Breast epithelium (tissue), 4 donors: ENCODE results near the gene SLC4A11. TPM values are rescaled to one million over a fixed set of nuclear protein-coding genes. Genes with fewer than 3 reads are reported as not detected.

Experiments
- DNase-seq, 2 donors: peaks; one replicate each; pipeline ENCODE4 v3.0.0-alpha.2; 2019; ENCODE audit warnings: low spot score in 2 of 2
- H3K27ac ChIP-seq, 2 donors: fragments of 200-600 bp; sonication (generic) in 1 of 2; one replicate each; pipeline ENCODE4 v1.5.1; 2016 to 2019; ENCODE audit warnings: mild to moderate bottlenecking in 1 of 2
- H3K27me3 ChIP-seq, 2 donors: fragments of 200-600 bp; sonication (generic) in 1 of 2; one replicate each; pipeline versions ENCODE4 v1.5.1 to v1.6.0; 2017 to 2019; ENCODE audit warnings: control low read depth in 1 of 2, mild to moderate bottlenecking in 1 of 2
- H3K36me3 ChIP-seq: fragments of 200-600 bp; one replicate; pipeline ENCODE4 v1.5.1; 2019
- H3K4me1 ChIP-seq, 2 donors: fragments of 200-600 bp; sonication (generic); one replicate each; pipeline ENCODE4 v1.5.1; 2016 to 2019; ENCODE audit warnings: control low read depth in 1 of 2
- H3K4me3 ChIP-seq, 3 donors: fragments of 200-600 bp; sonication (generic); 1 replicate in 2 of 3; 2 replicates in 1 of 3; pipeline ENCODE4 v1.5.1; 2016 to 2019; ENCODE audit warnings: mild to moderate bottlenecking in 3 of 3, moderate library complexity in 2 of 3
- H3K9me3 ChIP-seq, 2 donors: fragments of 200-600 bp; sonication (generic) in 1 of 2; one replicate each; pipeline ENCODE4 v1.5.1; 2016 to 2019; ENCODE audit warnings: control low read depth in 1 of 2
- POLR2A ChIP-seq: fragments of 450-650 bp; IDR thresholded peaks from one replicate; pipeline ENCODE4 v1.6.1; 2016; ENCODE audit warnings: antibody characterized with exemption, mild to moderate bottlenecking, moderate library complexity
- POLR2AphosphoS5 ChIP-seq, 3 donors: sonication (generic); formaldehyde crosslinking; IDR thresholded peaks; one replicate each; pipeline ENCODE4 v1.6.1; 2017; ENCODE audit warnings: antibody characterized with exemption in 3 of 3
- intact Hi-C: fragments of 100-400 bp; cut with DNase I; formaldehyde crosslinking; loops from one replicate; pipeline ENCODE4 v1.15.1; 2023; ENCODE audit warnings: low total_unique reads
- total RNA-seq, 3 donors: library from RNA; depleted of rRNA; stranded (reverse); fragments of >200 nt; gene quantifications; one replicate each; pipeline ENCODE4 v1.1.0, GENCODE V29; 2016
- TF ChIP-seq, protein P1 (sequence below), 3 donors: fragments of 450-650 bp; IDR thresholded peaks; one replicate each; pipeline ENCODE4 v1.5.1; 2016 to 2017; ENCODE audit warnings: antibody characterized with exemption in 3 of 3, mild to moderate bottlenecking in 3 of 3, moderate library complexity in 3 of 3

The SLC4A11 gene
- total RNA-seq, 3 donors from 2014 or later, result 0.48 to 4.9 (median 3.1) TPM

DNA sequence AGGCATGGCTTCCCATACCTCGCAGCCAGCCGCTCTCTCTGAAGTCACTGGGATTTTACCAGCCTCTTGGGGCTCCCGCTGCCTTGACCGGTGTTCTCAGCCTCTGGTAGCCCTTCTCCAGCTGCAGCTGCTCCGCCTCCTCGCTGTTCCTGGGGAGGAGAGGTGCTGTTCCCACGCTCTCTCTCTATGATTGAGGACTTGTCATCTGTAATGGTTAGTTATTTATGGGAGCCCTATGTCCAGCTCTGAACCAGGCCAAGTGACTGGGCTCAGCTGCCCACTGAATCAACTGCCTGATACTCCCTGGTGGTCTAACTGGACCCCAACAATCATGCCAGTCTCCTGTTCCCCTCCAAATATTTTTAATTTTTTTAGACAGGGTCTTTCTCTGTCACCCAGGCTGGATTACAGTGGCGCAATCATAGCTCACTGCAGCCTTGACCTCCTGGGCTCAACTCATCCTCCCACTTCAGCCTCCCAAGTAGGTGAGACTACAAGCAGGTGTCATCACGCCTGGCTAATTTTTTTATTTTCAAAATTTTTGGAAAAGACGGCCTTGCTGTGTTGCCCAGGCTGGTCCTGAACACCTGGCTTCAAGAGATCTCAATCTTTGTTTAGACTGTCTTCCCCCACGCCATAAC is 4.8 kb upstream of the SLC4A11 start:
- H3K9me3 ChIP-seq, result no peaks in the 10 kb centered on the region
- TF ChIP-seq, protein P1, sequence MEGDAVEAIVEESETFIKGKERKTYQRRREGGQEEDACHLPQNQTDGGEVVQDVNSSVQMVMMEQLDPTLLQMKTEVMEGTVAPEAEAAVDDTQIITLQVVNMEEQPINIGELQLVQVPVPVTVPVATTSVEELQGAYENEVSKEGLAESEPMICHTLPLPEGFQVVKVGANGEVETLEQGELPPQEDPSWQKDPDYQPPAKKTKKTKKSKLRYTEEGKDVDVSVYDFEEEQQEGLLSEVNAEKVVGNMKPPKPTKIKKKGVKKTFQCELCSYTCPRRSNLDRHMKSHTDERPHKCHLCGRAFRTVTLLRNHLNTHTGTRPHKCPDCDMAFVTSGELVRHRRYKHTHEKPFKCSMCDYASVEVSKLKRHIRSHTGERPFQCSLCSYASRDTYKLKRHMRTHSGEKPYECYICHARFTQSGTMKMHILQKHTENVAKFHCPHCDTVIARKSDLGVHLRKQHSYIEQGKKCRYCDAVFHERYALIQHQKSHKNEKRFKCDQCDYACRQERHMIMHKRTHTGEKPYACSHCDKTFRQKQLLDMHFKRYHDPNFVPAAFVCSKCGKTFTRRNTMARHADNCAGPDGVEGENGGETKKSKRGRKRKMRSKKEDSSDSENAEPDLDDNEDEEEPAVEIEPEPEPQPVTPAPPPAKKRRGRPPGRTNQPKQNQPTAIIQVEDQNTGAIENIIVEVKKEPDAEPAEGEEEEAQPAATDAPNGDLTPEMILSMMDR (IDR thresholded peaks at IDR 0.05), result no peak
- TF ChIP-seq POLR2A, result no peak
- TF ChIP-seq POLR2AphosphoS5 (IDR thresholded peaks at IDR 0.05), result no peak
- intact Hi-C loops, result no loop called here
- H3K4me3 ChIP-seq, result no peak overlapping the region
- DNase-seq, result no peak
- H3K27ac ChIP-seq, result no peak overlapping the region
- H3K36me3 ChIP-seq, result no peaks in the 10 kb centered on the region
- no peaks in the 10 kb centered on the region for H3K4me1 ChIP-seq
- H3K27me3 ChIP-seq, result no peaks in the 10 kb centered on the region

DNA sequence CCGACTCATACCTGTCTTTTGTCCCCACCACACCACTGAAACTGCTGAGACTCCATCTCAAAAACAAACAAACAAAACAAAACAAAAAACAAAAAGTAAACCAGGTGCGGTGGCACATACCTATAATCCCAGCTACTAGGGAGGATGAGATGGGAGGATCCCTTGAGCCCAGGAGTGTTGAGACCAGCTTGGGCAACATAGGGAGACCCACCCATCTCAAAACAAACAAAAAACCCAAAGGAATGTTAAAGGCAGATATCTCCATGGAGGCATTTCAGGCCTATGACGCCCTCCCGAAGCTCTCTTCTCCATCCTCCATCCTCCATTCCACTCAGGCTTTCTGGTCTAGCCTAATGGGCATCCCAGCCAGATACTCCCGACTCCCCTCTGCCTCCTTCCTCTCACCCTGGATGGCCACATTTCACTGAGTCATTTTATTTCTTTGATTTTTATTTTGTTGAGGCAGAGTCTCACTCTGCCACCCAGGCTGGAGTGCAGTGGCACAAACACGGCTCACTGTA is 3.2 kb upstream of the SLC4A11 start:
- intact Hi-C loops, result no loop called here
- TF ChIP-seq, protein P1 (IDR thresholded peaks at IDR 0.05), result no peak
- H3K27me3 ChIP-seq, result peaks cover 4 to 10% of the 10 kb centered on the region in 2 donors

DNA sequence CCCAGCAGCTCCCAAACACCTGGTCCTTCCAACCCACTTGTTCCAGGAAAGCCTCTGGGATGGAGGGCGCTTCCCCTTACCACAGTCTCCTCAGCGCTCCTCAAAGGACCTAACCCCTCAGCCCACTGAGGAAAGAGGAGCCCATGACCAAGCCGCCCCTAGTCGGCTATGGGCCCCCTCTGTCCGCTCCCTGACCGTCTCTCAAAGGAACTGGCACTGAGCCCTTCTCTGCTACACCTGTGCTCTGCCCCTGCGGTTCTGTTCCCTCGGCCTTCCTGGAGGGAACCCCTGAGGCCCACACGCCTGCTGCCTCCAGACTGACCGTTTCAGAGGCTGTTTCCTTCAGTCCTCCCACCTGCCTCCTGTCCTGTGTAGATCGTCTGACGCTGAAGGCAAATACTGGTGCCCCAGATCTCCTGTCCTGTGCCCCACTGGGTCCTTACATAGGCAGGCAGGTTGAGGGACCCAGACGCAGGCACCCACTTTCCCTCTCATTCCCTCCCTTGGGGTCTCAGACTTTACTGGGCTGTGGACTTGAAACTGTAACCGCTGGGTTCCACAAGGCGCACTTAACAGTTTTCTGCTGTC is 1.9 kb upstream of the SLC4A11 start:
- Histone ChIP-seq H3K27ac (no peak overlapping the region), H3K4me3 (peak overlapping the region in 2 of 3 donors; percentile 81 to 96), H3K9me3 (no peaks in the 10 kb centered on the region), H3K36me3 (no peaks in the 10 kb centered on the region), H3K27me3 (peaks cover 4 to 10% of the 10 kb centered on the region in 2 donors), H3K4me1 (peaks cover 0 to 4% of the 10 kb centered on the region in 2 donors)
- TF ChIP-seq POLR2A (no peak), POLR2AphosphoS5 (IDR thresholded peaks at IDR 0.05) (no peak)
- TF ChIP-seq, protein P1 (IDR thresholded peaks at IDR 0.05), result no peak
- intact Hi-C loops, result loop anchor here (1.0 kb wide), 1 partner anchor 15 kb away; no protein-coding TSS in a partner anchor
- DNase-seq, result no peak

More for the DNA sequence above, 3.2 kb upstream of the SLC4A11 start:
- Histone ChIP-seq H3K36me3 (no peaks in the 10 kb centered on the region), H3K4me1 (peaks cover 0 to 4% of the 10 kb centered on the region in 2 donors), H3K9me3 (no peaks in the 10 kb centered on the region), H3K4me3 (no peak overlapping the region), H3K27ac (no peak overlapping the region)
- no peak for DNase-seq

DNA sequence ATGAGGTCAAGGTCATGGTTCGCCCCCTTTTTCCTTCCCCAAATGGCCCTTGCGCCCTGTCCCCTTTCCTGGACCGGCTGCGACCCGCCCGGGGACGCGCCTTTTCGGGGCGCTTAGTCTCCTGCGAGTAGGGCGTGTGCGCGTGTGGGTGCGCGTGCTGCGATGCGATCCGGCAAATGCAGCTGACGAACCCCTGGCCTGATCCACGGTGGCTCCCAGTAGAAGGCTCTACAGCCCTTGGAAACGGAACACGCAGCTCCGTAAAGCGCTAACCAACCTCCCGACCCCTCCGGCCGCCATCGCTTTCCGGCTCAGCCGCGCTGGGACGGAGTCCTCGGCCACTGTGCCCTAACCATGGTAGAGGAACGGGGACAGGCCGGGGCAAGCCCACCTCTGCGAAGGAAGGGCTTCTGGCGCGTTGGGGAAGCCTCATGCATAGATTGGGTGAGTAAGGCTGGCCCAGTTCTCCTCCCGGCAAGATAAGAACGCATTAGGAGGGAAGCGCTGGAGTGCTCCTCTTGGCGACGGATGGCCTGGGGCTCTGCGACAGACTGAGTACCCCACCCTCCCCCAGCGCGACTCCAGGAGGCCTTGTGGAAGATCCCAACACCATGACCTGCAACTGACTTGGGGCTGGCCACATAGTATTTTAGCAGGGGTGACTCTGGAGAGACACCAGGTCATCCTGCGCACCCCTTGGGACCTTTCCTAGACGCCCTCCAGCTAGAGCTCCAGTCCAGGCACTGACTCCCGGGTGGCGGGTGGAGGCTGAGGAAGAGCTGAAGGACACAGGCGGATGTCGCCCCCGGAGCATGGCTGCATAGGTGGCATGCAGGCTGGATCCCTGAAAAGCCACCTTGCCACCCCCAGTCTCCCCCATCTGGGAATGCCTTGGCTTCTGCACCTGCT is 1.1 kb upstream of the SLC4A11 start:
- Histone ChIP-seq H3K27me3 (peaks cover 4 to 10% of the 10 kb centered on the region in 2 donors), H3K4me3 (peak overlapping the region; percentile 62 to 96 (median 81)), H3K36me3 (no peaks in the 10 kb centered on the region), H3K4me1 (peaks cover 0 to 4% of the 10 kb centered on the region in 2 donors), H3K9me3 (no peaks in the 10 kb centered on the region), H3K27ac (peak overlapping the region; percentile 8 to 48)
- no peak for DNase-seq
- no peak for TF ChIP-seq POLR2AphosphoS5 (IDR thresholded peaks at IDR 0.05)
- TF ChIP-seq POLR2A, result no peak
- TF ChIP-seq, protein P1 (IDR thresholded peaks at IDR 0.05), result no peak
- intact Hi-C loops, result loop anchor here (1.0 kb wide), 1 partner anchor 16 kb away; no protein-coding TSS in a partner anchor
